Stimulated activated CD8-positive, alpha-beta memory T cell treated with anti-CD3 and anti-CD28 coated beads, Interleukin-7, amount 100 ng/mL, for 1 hour (primary cell): ENCODE results near the gene MICALL2.
"Not testable (repeated sequence)": the region's sequence is repeated elsewhere in the genome, so short reads cannot be mapped to it uniquely, and the experiment has no call there.

Source experiments
- DNase-seq, 2 donors: peaks; one replicate each; pipeline ENCODE4 v3.0.0-alpha.2; 2020; ENCODE audit warnings: low read depth in 2 of 2

Gene MICALL2

GRCh38 chr7:1447551-1448244 lies 11.6 kb downstream of the MICALL2 start:
- DNase-seq = no peak

GRCh38 chr7:1447112-1447511 lies 12.2 kb downstream of the MICALL2 start:
- DNase-seq = no peak

- DNase-seq = no peak
Observed at GRCh38 chr7:1446620-1447032, 12.6 kb downstream of the MICALL2 start.

- not testable (repeated sequence) for DNase-seq
Observed at GRCh38 chr7:1446026-1446425, 13.2 kb downstream of the MICALL2 start.

GRCh38 chr7:1445341-1445740 lies 13.9 kb downstream of the MICALL2 start:
- DNase-seq = no peak

- no peak for DNase-seq
Observed at GRCh38 chr7:1444925-1445322, 14.3 kb downstream of the MICALL2 start.

- DNase-seq = no peak
Observed at GRCh38 chr7:1444214-1444924, 14.9 kb downstream of the MICALL2 start.

- not testable (repeated sequence) for DNase-seq
Observed at GRCh38 chr7:1443587-1444200, 15.6 kb downstream of the MICALL2 start.

- DNase-seq = no peak
Observed at GRCh38 chr7:1442355-1443124, 16.7 kb downstream of the MICALL2 start.

GRCh38 chr7:1441615-1442354 lies 17.5 kb downstream of the MICALL2 start:
- DNase-seq = no peak

GRCh38 chr7:1440620-1441019 lies 18.6 kb downstream of the MICALL2 start:
- no peak for DNase-seq

GRCh38 chr7:1439373-1440363 lies 19.6 kb downstream of the MICALL2 start:
- no peak for DNase-seq

GRCh38 chr7:1438821-1439220 lies 20.4 kb downstream of the MICALL2 start:
- DNase-seq = no peak

- DNase-seq = no peak
Observed at GRCh38 chr7:1438208-1438607, 21.1 kb downstream of the MICALL2 start.

- no peak for DNase-seq
Observed at GRCh38 chr7:1437155-1437880, 22.0 kb downstream of the MICALL2 start.

GRCh38 chr7:1436608-1437007 lies 22.7 kb downstream of the MICALL2 start:
- no peak for DNase-seq

- DNase-seq = no peak
Observed at GRCh38 chr7:1434891-1435670, 24.2 kb downstream of the MICALL2 start.

- no peak for DNase-seq
Observed at GRCh38 chr7:1434165-1434718, 25.0 kb downstream of the MICALL2 start.
